Measurements from ENCODE around the gene EGFL8.

- TF ChIP-seq TCF7L2 (IDR thresholded peaks at IDR 0.05; ENCODE audit: low read depth, low read length) (no peak), POLR2AphosphoS5 (IDR thresholded peaks at IDR 0.05; ENCODE audit: low read depth, low read length) (no peak)
Measured at GRCh38 chr6:32196682-32197616, 32.6 kb downstream of the EGFL8 start.
